ENCODE data around the gene RESF1.

DNA sequence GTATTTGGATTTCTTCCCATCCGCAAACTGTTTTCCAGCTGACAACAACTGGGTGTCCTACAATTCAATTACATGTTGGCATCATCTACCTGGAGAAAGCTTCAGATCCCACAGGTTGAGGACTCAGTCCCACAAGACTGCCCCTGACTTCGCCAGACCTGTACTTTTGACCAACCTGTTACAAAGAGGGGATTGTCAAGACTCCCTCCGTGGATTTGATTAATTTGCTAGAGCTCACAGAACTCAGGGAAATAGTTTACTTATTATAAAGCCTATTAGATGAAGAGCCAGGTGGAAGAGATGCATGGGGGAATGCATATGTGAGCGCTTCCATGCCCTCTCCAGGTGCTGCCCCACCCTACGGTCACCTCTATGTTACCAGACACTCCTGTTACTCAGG lies 14.6 kb downstream of the RESF1 start:
- TF ChIP-seq ZNF274 (IDR thresholded peaks at IDR 0.05; ENCODE audit: low read depth, low read length) (no peak), YY1 (IDR thresholded peaks at IDR 0.05; ENCODE audit: insufficient read depth, insufficient read length) (no peak)

All from NT2/D1 (cell line).